Progenitor cell of endocrine pancreas (in vitro differentiated cells): ENCODE results near the gene CD209. TPM values are rescaled to one million over a fixed set of nuclear protein-coding genes. Genes with fewer than 3 reads are reported as not detected.

Source experiments
- DNase-seq: peaks from one replicate; pipeline ENCODE4 v3.0.0; 2021; ENCODE audit warnings: low spot score; ENCODE audit not compliant: unreplicated experiment
- H3K27ac Mint-ChIP-seq: 2 replicates; pipeline ENCODE4 v1.8.0; 2021; ENCODE audit warnings: mild to moderate bottlenecking, moderate library complexity, mixed read lengths
- H3K27me3 Mint-ChIP-seq: 2 replicates; pipeline ENCODE4 v1.8.0; 2021; ENCODE audit warnings: mixed read lengths
- H3K36me3 Mint-ChIP-seq: 2 replicates; pipeline ENCODE4 v1.8.0; 2022; ENCODE audit warnings: mixed read lengths; ENCODE audit not compliant: insufficient read depth
- H3K4me1 Mint-ChIP-seq: 2 replicates; pipeline ENCODE4 v1.8.0; 2021; ENCODE audit warnings: low read depth, mixed read lengths
- H3K4me3 Mint-ChIP-seq: 2 replicates; pipeline ENCODE4 v1.8.0; 2021; ENCODE audit warnings: low read depth, mild to moderate bottlenecking, moderate library complexity, mixed read lengths
- H3K9me3 Mint-ChIP-seq: 2 replicates; pipeline ENCODE4 v1.8.0; 2021; ENCODE audit warnings: low read depth, mixed read lengths
- total RNA-seq: library from RNA; stranded (reverse); gene quantifications from 2 replicates; pipeline ENCODE4 v1.2.1, GENCODE V29; 2021
- TF ChIP-seq, protein P1 (sequence below): fragments of 200-600 bp; sonication (generic); IDR thresholded peaks from one replicate; pipeline ENCODE4 v1.5.0; 2021; ENCODE audit warnings: antibody characterized with exemption, mild to moderate bottlenecking; ENCODE audit not compliant: unreplicated experiment

Gene CD209
- total RNA-seq, 1 donor from 2014 or later = not detected

DNA sequence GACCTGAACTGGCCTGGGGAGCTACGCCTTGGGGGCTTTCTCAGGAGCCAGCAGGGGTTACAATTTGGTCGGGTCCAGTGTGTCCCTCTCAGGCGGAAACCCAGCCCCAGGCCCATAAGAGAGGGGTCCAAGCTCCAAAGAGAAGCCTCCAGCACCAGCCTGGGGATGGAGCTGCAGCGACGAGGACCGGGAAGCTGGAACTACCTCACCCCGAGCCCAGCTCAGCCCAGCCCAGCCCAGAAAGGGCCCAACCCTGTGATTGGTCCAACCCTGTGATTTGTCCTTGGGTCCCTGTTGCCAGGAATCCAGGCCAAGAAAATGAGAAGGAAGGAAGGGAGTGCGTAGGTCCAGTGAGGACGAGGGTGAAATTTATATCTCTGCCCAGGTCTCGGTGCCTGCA, 39.8 kb upstream of the CD209 start:
- no peaks in the 10 kb centered on the region for H3K9me3 Mint-ChIP-seq
- TF ChIP-seq, protein P1, sequence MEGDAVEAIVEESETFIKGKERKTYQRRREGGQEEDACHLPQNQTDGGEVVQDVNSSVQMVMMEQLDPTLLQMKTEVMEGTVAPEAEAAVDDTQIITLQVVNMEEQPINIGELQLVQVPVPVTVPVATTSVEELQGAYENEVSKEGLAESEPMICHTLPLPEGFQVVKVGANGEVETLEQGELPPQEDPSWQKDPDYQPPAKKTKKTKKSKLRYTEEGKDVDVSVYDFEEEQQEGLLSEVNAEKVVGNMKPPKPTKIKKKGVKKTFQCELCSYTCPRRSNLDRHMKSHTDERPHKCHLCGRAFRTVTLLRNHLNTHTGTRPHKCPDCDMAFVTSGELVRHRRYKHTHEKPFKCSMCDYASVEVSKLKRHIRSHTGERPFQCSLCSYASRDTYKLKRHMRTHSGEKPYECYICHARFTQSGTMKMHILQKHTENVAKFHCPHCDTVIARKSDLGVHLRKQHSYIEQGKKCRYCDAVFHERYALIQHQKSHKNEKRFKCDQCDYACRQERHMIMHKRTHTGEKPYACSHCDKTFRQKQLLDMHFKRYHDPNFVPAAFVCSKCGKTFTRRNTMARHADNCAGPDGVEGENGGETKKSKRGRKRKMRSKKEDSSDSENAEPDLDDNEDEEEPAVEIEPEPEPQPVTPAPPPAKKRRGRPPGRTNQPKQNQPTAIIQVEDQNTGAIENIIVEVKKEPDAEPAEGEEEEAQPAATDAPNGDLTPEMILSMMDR = no peak
- peaks cover 80% of the 10 kb centered on the region for H3K27me3 Mint-ChIP-seq
- no peak overlapping the region for H3K27ac Mint-ChIP-seq
- peaks cover under 1% of the 10 kb centered on the region for H3K4me1 Mint-ChIP-seq
- no peak overlapping the region for H3K4me3 Mint-ChIP-seq
- no peaks in the 10 kb centered on the region for H3K36me3 Mint-ChIP-seq
- DNase-seq = no peak

- no peaks in the 10 kb centered on the region for H3K4me1 Mint-ChIP-seq
- TF ChIP-seq, protein P1 = no peak
- H3K4me3 Mint-ChIP-seq = no peak overlapping the region
- peaks cover 89% of the 10 kb centered on the region for H3K27me3 Mint-ChIP-seq
- no peak for DNase-seq
- no peaks in the 10 kb centered on the region for H3K9me3 Mint-ChIP-seq
- no peaks in the 10 kb centered on the region for H3K36me3 Mint-ChIP-seq
- H3K27ac Mint-ChIP-seq = no peak overlapping the region
Observed at GRCh38 chr19:7784856-7785255, 37.5 kb upstream of the CD209 start.

DNA sequence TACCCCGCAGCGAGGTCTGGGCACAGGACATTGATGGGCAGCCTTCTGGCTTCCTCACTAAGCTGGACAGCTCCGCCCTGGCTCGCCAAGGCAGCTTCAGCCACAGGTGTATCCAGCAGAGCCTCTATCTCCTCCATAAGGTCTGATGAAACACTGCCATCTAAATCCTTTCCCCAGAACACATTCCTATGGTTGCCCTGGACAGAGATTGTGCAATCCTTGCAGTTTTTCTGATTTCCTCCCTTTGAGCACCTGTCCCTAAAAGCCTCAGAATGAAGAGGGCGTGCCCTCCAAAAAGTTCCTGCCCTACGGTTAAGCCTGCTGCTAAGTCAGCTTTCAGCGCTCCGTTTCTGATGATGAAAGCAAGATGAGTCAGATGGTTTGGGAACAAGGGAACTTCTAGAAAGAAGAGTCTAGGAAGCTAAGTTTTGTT, 36.7 kb upstream of the CD209 start:
- H3K4me1 Mint-ChIP-seq = no peaks in the 10 kb centered on the region
- H3K4me3 Mint-ChIP-seq = no peak overlapping the region
- H3K27me3 Mint-ChIP-seq = peaks cover 81% of the 10 kb centered on the region
- H3K36me3 Mint-ChIP-seq = no peaks in the 10 kb centered on the region
- no peak for DNase-seq
- TF ChIP-seq, protein P1 = no peak
- H3K27ac Mint-ChIP-seq = no peak overlapping the region
- H3K9me3 Mint-ChIP-seq = no peaks in the 10 kb centered on the region

DNA sequence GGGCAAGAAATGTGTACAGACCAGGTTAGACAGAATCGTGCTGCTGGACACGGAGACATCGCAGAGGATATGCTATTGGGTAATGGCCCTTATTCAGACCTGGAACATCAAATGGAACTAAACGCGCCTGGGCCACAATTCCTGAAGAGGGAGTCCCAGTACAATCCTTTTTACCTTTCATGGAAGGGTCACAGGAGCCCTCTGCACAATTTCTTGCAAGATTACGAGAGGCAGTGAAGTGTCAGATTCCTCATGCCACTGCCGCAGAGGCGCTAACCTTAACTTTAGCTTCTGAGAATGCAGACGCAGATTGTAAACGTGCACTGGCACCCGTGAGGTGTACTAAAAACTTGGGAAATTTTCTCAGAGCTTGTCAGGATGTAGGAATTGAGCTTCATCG, 33.8 kb upstream of the CD209 start:
- peaks cover 67% of the 10 kb centered on the region for H3K27me3 Mint-ChIP-seq
- TF ChIP-seq, protein P1 = no peak
- H3K27ac Mint-ChIP-seq = no peak overlapping the region
- no peaks in the 10 kb centered on the region for H3K36me3 Mint-ChIP-seq
- peaks cover 4% of the 10 kb centered on the region for H3K4me1 Mint-ChIP-seq
- no peak for DNase-seq
- H3K9me3 Mint-ChIP-seq = no peaks in the 10 kb centered on the region
- no peak overlapping the region for H3K4me3 Mint-ChIP-seq

DNA sequence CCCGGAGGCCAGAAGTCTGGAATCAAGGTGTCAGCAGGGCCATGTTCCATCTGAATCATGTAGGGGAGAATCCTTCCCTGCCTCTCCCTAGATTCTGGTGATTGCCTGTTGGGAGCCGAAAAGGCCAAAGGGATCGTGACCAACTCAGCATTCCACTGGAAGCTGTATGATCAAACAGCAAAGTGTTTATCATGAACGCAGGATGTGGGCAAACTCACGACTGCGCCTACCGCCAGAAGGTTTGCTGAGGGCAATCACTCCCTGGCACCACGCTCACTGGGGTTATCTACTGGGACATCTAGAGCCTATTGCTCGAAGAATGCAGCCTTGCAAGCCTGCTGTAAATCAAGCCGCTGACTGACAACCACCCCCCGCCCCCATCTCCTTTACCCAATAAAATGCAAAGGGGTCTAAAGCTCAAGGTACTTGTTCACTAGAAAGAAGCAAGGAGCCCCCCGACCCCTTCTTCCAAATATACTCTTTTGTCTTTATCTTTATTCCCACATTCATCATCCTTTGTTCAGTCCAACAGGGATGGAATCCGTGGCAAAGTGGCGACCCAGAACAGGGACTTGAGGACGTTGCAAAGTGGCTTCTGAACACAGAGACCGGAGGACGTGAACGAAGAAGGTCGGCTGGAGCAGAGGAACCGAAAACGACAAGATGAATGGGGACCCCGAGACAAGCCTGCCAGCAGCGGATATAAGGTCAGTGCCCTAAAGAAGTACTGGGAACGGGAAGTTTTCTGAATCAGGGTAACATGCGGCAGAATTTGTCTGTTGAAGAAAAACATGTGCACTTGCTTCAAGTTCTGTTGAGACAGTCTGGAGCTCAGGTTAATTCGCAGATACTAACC, 32.5 kb upstream of the CD209 start:
- H3K36me3 Mint-ChIP-seq = no peaks in the 10 kb centered on the region
- H3K27me3 Mint-ChIP-seq = peaks cover 62% of the 10 kb centered on the region
- H3K4me3 Mint-ChIP-seq = no peak overlapping the region
- H3K4me1 Mint-ChIP-seq = peaks cover 4% of the 10 kb centered on the region
- TF ChIP-seq, protein P1 = no peak
- DNase-seq = no peak
- H3K27ac Mint-ChIP-seq = no peak overlapping the region
- no peaks in the 10 kb centered on the region for H3K9me3 Mint-ChIP-seq
